Medulla oblongata (tissue), 1 donor: ENCODE results near the gene CARS1.
"Not testable (repeated sequence)": the region's sequence is repeated elsewhere in the genome, so short reads cannot be mapped to it uniquely, and the experiment has no call there.

ENCODE experiments used
- DNase-seq: peaks from one replicate; pipeline ENCODE4 v3.0.0-alpha.2; 2015; ENCODE audit errors: extremely low spot score

Gene CARS1

GRCh38 chr11:3090096-3090901 lies 33.1 kb upstream of the CARS1 start:
- DNase-seq: no peak

DNA sequence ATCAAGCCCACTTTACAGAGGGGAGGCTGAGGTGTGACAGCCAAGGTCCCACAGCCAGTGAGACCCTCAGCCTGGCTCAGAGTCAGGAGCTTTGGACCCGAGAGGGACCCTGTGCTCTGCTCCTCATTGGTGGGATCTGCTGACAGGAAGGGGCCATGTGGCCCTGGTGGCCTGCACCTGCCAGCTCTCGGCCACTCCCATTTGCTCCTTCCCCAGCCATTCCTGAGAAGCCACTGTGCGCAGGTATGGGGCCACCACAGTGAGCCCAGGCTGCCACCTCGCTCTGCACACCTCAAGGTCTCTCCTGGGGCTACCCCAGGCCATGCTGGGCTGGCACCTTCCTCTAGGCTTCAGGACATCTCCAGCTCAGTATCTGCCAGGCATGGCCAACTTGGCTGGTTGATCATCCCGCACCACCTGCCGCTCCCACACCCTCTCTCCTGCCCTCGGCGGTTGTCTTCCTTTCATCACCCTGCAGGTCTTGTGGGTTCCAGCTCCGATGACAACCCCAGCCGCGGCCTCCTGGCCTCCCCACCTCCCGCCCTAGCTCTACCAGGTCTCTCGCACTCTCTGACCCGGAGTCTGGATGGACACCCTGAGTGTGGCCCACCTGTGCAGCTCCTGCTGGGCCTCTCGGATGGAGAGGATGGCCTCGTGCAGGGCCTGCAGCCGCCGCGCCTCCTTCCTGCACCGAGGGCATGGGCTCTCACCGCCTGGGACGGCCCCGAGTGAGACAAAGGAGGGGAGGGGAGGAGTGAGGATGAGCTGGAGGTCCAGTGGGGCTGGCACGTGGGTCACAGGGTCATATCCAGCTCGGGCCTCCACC lies 32.2 kb upstream of the CARS1 start:
- DNase-seq: no peak

DNA sequence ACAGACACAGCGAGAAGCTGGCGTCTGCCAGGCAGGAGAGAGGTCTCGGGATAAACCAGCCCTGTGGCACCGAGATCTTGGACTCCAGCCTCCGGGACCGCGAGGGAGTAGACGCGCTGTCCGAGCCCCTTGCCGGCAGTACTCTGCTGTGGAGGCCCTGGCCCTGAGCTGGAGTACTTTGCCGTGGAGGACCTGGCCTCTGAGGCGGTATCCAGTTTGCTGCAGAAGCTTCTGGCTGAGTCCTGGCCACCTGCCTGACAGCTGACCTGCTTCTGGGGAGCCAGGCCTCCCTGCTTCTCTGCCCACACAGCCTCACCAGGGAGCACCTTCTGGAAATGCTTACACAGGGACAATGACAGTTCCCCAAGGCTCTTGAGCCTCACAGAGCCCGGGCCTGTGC lies 31.6 kb upstream of the CARS1 start:
- no peak for DNase-seq

DNA sequence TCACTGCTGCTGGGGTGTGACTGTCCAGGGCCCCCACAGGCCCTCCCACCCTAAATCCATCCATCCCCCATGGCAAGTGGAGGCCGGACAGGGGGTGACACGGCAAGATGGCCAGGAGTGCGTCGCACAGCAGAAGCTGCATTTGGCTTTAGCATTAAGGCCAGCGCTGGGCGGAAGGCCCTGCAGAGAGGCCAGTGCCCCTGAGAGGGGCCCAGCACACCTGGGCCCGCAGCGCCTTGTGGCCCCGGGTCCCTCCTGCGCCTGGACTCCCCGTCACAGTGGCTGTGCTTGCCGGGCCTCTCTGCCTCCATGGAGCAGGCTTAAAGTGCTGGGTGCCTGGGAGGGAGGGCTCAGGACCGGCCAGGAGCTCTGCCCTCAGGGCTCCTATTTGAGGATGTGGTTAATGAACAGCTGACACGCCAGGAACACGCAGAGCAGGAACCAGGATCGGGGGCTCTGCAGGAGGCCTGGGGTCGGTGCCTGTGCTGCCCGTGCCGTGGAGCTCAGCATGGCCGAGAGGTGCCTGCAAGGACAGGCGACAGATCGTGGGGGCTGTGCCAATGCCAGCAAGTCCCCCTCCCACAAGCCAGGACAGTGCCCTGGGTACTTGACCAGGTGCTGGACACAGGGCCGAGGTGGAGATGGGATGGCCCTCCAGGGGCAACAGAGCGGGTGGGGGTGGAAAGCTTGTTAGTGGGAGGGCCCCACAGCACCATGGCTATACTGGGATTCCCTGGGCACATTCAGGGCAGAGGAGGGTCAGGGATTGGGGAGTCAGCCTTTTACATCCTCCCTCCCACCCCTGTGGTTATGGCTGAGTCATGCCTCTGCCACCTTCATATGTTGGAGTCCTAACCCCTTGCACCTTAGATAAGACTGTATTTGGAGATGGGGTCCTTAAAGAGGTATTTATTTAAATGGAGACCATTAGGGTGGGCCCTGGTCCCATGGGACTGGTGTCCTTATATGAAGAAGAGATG lies 30.9 kb upstream of the CARS1 start:
- no peak for DNase-seq

DNA sequence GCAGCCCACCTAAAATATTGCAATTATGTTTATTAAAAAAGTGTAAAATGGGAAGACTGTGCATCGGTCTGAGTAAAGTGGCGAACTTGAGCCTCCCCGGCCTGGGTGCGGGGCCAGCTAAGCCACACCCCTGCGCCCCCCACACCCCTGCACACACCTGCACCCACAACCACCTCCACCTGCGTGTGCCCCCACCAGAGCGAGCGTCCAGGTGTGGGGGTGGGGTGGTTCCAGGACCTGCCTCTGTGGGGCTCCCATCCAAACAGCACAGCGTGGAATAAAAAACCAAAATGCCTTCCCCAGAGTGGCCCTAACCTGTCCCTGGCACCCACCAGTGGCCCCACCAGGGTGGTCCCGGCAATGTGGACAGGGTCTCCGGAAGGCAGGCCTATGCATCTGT lies 30.1 kb upstream of the CARS1 start:
- DNase-seq: no peak

DNA sequence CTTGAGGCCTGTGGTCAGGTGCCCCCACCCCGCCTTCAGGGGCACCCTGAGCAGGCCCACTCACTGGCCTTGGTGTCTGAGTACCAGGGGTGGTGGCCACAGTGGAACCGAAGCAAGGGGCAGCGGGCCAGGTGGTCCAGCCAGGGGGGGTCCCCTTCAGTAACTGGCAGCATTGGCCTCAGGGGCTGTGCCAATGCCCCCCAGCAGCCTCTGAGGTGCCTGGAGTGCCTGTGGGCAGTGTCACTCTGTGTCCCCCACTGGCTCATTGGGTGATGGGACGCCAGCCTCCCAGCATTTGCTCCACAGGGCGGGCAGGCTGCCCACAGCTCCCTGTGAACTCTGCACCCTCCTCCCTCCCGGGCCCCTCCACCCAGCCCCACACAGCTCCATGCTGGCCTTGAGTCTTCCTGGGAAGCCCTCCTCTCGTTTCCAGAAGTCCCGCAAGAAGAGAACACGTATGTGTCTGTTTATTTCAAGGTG lies 29.5 kb upstream of the CARS1 start:
- no peak for DNase-seq

GRCh38 chr11:3086114-3086513 lies 28.9 kb upstream of the CARS1 start:
- no peak for DNase-seq

DNA sequence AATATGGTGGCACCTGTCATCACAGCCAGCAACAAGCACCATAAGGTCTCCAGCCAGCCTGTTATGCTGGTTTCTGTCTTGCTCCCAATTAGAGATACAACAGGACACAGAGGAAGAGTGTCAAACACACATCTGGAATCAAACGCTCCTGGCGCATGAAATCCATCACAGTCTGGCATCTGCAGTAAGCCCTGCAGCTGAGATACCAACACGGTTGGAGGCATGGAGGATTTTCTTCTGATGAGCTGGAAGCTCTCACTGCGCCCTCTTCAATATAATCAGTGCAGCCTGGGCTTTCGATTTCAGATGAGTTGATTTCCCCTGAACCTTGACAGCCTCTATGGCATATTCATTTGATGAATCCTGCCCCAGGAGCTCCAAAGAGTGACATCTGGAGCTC lies 27.8 kb upstream of the CARS1 start:
- DNase-seq: no peak

DNA sequence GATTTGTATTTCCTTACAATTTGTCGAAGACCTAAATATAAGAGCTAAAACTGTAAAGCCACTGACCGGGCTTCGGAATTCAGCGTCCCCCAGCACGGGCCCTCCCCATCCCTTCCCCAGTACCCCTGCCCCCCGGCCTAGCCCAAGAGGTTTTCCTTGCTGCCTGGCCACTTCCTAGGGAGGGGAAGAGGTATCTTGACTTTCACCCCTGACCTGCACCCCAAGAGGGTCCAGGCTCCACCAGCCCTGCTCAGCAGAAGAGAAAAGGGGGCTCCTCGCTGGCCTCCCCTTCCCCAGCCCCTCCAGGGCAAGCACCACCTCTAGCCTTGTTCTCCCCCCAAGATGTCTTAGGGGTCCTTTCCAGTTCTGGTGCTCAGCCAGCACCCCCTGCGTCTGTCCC lies 26.1 kb upstream of the CARS1 start:
- DNase-seq: no peak

DNA sequence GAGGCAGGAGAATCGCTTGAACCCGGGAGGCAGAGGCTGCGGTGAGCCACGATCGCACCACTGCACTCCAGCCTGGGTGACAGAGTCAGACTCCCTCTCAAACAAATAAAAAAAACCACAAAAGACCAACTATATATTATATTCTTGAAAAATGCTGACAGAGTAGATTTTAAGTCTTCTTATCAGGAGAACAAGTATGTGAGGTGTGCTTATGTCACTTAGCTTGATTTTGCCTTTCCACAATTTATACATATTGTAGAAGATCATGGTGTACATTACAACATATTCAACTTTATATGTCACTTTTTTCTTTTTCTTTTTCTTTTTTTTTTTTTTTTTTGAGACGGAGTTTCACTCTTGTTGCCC lies 24.1 kb upstream of the CARS1 start:
- DNase-seq: no peak

DNA sequence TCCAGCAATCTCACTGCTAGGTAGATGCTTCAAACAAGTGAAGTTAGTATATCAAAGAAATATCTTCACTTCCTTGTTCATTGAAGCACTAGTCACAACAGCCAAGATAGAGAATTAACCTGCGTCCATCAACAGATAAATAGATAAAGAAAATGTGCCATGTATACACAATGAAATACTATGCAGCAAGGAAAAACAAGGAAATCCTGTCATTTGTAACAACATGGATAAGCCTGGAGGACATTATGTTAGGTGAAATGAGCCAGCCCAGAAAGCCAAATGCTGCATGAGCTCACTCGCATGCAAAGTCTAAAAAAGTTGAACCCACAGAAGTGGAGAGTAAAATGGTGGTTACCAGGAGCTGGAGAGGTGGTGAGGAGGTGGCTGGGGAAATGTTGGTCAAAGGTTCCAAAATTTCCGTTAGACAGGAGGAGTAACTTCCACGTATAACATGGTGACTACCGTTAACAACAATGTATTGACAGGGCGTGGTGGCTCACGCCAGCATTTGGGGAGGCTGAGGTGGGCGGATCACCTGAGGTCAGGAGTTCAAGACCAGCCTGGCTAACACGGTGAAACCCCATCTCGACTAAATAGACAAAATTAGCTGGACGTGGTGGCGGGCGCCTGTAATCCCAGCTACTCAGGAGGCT lies 23.6 kb upstream of the CARS1 start:
- DNase-seq: no peak

- no peak for DNase-seq
These were observed 22.9 kb upstream of the CARS1 start for GRCh38 chr11:3080104-3080503.

DNA sequence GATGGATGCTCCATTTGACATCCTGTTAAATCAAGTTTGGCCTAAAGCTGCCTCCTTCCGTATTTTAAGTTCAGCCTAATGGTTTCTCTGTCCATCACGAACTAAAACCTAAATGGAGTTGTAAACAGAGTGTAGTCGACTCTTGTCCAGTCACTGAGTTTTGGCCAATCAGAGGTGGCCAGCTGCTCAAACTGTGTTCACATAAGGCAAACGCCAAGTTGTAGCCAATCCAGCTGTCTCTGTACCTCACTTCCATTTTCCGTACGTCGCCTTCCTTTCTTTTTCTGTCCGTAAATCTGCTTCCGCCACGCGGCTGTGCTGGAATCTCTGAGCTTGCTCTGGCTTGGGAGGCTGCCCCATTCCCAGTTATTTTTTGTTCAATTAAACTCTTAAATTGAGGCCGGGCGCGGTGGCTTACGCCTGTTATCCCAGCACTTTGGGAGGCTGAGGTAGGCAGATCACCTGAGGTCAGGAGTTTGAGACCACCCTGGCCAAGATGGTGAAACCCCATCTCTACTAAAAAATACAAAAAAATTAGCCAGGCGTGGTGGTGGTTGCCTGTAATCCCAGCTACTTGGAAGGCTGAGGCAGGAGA lies 20.7 kb upstream of the CARS1 start:
- no peak for DNase-seq

- no peak for DNase-seq
These were observed 20.1 kb upstream of the CARS1 start for GRCh38 chr11:3077189-3077836.

GRCh38 chr11:3074912-3075589 lies 17.8 kb upstream of the CARS1 start:
- no peak for DNase-seq

DNA sequence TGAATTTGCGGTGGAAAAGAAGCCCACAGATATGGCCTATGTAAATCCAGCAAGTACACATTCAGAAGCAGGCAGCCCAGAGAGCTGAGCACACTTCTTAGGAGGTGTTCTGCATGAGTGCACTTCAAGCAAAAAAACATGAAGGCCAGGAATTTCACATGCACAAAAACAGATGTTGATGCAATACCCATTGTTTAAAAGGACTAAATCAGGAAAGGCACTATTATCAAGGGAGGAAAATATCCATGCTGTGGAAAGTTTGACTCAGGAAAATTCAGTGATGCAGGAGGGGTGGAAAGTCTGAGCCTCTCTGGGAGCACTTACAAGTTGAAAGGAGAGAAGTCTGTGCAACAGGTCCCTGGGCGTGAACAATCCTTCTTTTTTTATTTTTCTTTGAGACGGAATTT lies 15.8 kb upstream of the CARS1 start:
- no peak for DNase-seq

DNA sequence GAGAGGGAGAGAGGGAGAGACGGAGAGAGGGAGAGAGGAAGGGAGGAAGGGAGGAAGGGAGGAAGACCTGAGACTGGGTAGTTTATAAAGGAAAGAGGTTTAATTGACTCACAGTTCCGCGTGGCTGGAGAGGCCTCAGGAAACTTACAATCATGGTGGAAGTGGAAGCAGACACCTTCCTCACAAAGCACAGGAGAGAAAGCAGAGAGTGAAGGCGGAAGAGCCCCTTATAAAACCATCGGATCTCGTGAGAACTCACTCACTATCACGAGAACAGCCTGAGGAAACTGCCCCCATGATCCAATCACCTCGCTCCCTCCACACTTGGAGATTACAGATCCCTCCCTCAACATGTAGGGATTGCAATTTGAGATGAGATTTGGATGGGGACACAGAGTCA lies 12.2 kb upstream of the CARS1 start:
- no peak for DNase-seq

DNA sequence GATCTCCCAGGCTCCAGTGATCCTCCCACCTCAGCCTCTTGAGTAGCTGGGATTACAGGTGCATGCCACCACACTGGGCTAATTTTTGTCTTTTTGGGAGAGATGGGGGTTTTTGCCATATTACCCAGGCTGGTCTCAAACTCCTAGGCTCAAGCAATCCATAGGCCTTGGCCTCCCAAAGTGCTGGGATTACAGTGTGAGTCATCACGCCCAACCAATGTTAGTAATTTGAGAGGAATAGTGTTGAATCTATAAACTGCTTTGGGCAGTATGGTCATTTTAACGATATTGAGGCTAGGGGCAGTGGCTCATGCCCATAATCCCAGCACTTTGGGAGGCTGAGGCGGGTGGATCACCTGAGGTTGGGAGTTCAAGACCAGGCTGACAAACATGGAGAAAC lies 9.1 kb upstream of the CARS1 start:
- DNase-seq: not testable (repeated sequence)

- not testable (repeated sequence) for DNase-seq
These were observed 7.5 kb upstream of the CARS1 start for GRCh38 chr11:3064709-3065108.

DNA sequence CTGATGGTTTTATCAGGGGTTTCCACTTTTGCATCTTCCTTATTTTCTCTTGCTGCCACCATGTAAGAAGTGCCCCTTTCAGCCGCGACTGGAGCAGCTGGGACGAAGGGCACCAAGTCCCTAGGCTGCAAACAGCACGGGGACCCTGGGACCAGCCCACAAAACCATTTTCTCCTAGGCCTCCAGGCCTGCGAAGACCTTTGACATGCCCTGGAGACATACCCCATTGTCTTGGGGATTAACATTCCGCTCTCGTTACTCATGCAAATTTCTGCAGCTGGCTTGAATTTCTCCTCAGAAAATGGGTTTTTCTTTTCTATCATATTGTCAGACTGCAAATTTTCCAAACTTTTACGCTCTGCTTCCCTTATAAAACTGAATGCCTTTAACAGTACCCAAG lies 6.7 kb upstream of the CARS1 start:
- not testable (repeated sequence) for DNase-seq
